C4-2B (cell line): ENCODE measurements around the gene AKR7A2.

ENCODE experiments used
- ZFX ChIP-seq: fragments of 450-650 bp; IDR thresholded peaks from 2 replicates; pipeline ENCODE4 v1.6.1; 2017
- TF ChIP-seq, protein P1 (sequence below): fragments of 450-650 bp; conservative IDR thresholded peaks from 2 replicates; pipeline ENCODE4 v1.5.1; 2017; ENCODE audit warnings: mild to moderate bottlenecking

DNA sequence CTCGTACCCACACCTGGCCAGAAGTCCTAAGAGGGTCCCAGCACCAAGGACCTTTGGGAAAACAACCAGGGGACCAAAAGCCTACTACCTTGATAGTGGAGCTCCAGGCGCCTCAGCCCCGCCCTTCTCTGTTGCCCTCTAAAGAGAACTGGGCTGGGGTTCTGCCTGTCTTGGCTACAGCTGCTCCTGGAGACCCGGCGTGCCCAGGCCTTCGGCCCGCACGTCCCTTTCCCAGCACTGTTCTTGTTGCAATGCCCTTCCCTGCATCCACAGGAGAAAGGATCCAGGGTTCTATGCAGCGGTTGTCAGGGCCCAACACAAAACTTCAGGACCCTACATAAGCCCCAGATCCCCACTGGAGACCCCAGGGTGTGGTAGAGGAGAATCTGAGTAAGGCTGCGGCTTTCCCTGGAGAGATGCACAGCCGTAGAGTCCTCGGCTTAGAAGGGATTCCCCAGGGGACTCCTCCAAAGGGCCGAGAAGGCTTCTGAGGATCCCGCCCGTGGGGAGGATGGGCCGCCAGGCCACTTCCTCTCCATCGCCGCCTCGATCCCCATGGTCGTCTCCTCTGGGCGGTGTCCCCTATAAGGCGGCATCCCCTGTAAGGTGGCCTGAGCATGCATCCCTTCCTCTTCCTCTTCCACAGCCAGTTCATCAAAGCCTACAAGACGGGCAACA, 12.2 kb upstream of the AKR7A2 start:
- TF ChIP-seq, protein P1, sequence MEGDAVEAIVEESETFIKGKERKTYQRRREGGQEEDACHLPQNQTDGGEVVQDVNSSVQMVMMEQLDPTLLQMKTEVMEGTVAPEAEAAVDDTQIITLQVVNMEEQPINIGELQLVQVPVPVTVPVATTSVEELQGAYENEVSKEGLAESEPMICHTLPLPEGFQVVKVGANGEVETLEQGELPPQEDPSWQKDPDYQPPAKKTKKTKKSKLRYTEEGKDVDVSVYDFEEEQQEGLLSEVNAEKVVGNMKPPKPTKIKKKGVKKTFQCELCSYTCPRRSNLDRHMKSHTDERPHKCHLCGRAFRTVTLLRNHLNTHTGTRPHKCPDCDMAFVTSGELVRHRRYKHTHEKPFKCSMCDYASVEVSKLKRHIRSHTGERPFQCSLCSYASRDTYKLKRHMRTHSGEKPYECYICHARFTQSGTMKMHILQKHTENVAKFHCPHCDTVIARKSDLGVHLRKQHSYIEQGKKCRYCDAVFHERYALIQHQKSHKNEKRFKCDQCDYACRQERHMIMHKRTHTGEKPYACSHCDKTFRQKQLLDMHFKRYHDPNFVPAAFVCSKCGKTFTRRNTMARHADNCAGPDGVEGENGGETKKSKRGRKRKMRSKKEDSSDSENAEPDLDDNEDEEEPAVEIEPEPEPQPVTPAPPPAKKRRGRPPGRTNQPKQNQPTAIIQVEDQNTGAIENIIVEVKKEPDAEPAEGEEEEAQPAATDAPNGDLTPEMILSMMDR, result no peak
- TF ChIP-seq ZFX, result no peak
